ENCODE measurements around the gene ANKRD65. TPM values are rescaled to one million over a fixed set of nuclear protein-coding genes. Genes with fewer than 3 reads are reported as not detected.
"Not testable (repeated sequence)": the region's sequence is repeated elsewhere in the genome, so short reads cannot be mapped to it uniquely, and the experiment has no call there.

The ANKRD65 gene
- total RNA-seq, 1 donor from 2014 or later: 1.7 TPM

DNA sequence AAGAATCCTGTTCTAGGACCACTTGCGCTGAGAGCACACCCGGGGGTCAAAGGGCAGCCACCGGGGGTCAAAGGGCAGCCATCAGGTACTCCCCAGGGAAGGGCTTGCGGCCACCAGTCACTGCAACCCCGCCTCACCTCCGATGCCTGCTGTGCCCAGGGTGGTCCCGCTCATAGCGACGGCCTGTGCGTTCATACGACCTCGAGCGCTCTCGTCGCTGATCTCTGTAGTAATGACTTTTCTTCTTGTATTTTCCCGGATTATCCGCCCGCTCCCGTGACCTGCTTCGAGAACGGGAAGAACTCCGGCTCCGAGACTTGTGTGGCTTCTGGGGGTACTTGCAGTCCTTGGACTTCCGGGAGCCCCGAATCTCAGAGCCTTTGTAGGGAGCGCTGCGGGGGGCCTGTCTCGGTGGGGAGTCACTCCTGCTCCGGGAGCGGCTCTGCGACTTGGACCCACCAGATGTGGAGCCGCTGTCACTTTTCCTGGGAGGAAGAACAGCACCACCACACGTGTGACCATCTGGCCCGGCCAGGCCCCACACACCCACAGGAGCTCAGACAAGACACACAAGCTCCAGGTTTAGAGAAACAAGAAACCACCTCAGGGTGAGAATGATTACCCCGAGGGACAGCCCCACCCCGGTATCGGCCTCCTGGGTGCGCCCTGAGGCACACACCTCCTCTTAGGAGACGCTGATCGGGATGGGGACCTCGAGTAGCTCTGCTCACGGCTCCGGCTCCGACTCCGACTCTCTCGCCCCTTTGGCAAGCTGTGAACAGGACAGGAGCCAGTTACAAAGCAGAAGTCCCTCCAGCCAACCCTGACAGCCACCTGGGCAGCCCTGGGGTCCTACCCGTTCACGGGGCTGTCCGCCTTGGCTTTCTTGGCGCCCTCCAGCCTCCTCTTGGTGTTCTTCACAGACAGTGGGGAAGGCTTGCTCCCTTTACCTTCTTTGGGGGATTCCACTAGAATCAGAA lies 33.7 kb downstream of the ANKRD65 start:
- Histone ChIP-seq H3K27me3 (ENCODE audit: low read depth) (no peaks in the 10 kb centered on the region), H3K36me3 (peaks cover 76% of the 10 kb centered on the region), H3K27ac (replicated peaks) (no peak overlapping the region), H3K9me3 (replicated peaks) (no peaks in the 10 kb centered on the region), H3K4me3 (no peak overlapping the region), H3K4me1 (peaks cover 32% of the 10 kb centered on the region)
- no peak for TF ChIP-seq CTCF (IDR thresholded peaks at IDR 0.05; ENCODE audit: borderline replicate concordance)
- intact Hi-C loops (cut with micrococcal nuclease): no loop called here
- no peak for DNase-seq

GRCh38 chr1:1385931-1386330 lies 35.1 kb downstream of the ANKRD65 start:
- no peak overlapping the region for H3K4me3 ChIP-seq
- DNase-seq: no peak
- H3K36me3 ChIP-seq: peaks cover 62% of the 10 kb centered on the region

DNA sequence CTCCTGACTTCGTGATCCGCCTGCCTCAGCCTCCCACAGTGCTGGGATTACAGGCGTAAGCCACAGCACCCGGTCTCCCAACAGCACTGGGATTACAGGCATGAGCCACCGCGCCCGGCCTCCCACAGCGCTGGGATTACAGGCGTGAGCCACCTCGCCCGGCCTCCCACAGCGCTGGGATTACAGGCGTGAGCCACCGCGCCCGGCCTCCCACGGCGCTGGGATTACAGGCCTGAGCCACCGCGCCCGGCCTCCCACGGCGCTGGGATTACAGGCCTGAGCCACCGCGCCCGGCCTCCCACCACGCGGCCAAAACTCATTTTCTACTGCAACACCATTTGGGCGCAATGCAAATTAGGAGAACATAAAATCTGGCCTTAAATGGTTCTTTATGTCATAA lies 35.7 kb downstream of the ANKRD65 start:
- H3K27ac ChIP-seq (replicated peaks); DNase-seq; H3K9me3 ChIP-seq (replicated peaks); H3K4me3 ChIP-seq; H3K27me3 ChIP-seq (ENCODE audit: low read depth); intact Hi-C loops (cut with micrococcal nuclease): not testable (repeated sequence)
- Histone ChIP-seq H3K36me3 (peaks cover 56% of the 10 kb centered on the region), H3K4me1 (peaks cover 23% of the 10 kb centered on the region)

More at GRCh38 chr1:1385931-1386330, 35.1 kb downstream of the ANKRD65 start:
- peaks cover 29% of the 10 kb centered on the region for H3K4me1 ChIP-seq
- no peak overlapping the region for H3K27ac ChIP-seq (replicated peaks)
- no peaks in the 10 kb centered on the region for H3K9me3 ChIP-seq (replicated peaks)
- no peak for TF ChIP-seq CTCF (IDR thresholded peaks at IDR 0.05; ENCODE audit: borderline replicate concordance)
- intact Hi-C loops (cut with micrococcal nuclease): no loop called here
- H3K27me3 ChIP-seq (ENCODE audit: low read depth): no peaks in the 10 kb centered on the region

- Histone ChIP-seq H3K27me3 (ENCODE audit: low read depth) (no peaks in the 10 kb centered on the region), H3K4me1 (peaks cover 15% of the 10 kb centered on the region), H3K27ac (replicated peaks) (no peak overlapping the region), H3K36me3 (peaks cover 16% of the 10 kb centered on the region), H3K9me3 (replicated peaks) (no peaks in the 10 kb centered on the region), H3K4me3 (no peak overlapping the region)
- TF ChIP-seq CTCF (IDR thresholded peaks at IDR 0.05; ENCODE audit: borderline replicate concordance): no peak
- intact Hi-C loops (cut with micrococcal nuclease): no loop called here
- no peak for DNase-seq
These were observed 39.8 kb downstream of the ANKRD65 start for GRCh38 chr1:1381294-1381693.

- no peak for DNase-seq
These were observed 40.2 kb downstream of the ANKRD65 start for GRCh38 chr1:1380860-1381259.

More at GRCh38 chr1:1380860-1381259, 40.2 kb downstream of the ANKRD65 start:
- peaks cover 19% of the 10 kb centered on the region for H3K4me1 ChIP-seq
- no peaks in the 10 kb centered on the region for H3K9me3 ChIP-seq (replicated peaks)
- H3K4me3 ChIP-seq: no peak overlapping the region
- TF ChIP-seq CTCF (IDR thresholded peaks at IDR 0.05; ENCODE audit: borderline replicate concordance): no peak
- H3K27me3 ChIP-seq (ENCODE audit: low read depth): no peaks in the 10 kb centered on the region
- intact Hi-C loops (cut with micrococcal nuclease): no loop called here
- no peak overlapping the region for H3K27ac ChIP-seq (replicated peaks)
- H3K36me3 ChIP-seq: peaks cover 11% of the 10 kb centered on the region

Measured in left ventricle myocardium inferior (tissue), 1 donor.